Small intestine (tissue), 7 donors: ENCODE results near the gene HTN3. TPM values are rescaled to one million over a fixed set of nuclear protein-coding genes. Genes with fewer than 3 reads are reported as not detected.
"Not testable (repeated sequence)": the region's sequence is repeated elsewhere in the genome, so short reads cannot be mapped to it uniquely, and the experiment has no call there.

ENCODE experiments used
- DNase-seq, 2 donors: peaks; one replicate each; pipeline versions ENCODE4 v3.0.0 to v3.0.0-alpha.2; 2013
- FAIRE-seq: peaks from 2 replicates; lab custom pipeline; 2012; peaks lifted over from hg19 to GRCh38; lab: Jason Lieb, UNC
- H3K27ac ChIP-seq, 3 donors: one replicate each; pipeline ENCODE4 v1.5.1; 2013; ENCODE audit warnings: low read length in 2 of 3, mild to moderate bottlenecking in 2 of 3, control low read depth in 1 of 3, inconsistent platforms in 1 of 3, low read depth in 1 of 3, moderate library complexity in 1 of 3
- H3K27me3 ChIP-seq, 3 donors: one replicate each; pipeline ENCODE4 v1.6.1; 2013; ENCODE audit warnings: low read length in 3 of 3, inconsistent platforms in 1 of 3; ENCODE audit not compliant: control insufficient read depth in 3 of 3, insufficient read depth in 3 of 3
- H3K36me3 ChIP-seq, 3 donors: one replicate each; pipeline ENCODE4 v1.6.1; 2013; ENCODE audit warnings: low read length in 3 of 3, inconsistent platforms in 1 of 3, low read depth in 1 of 3, mild to moderate bottlenecking in 1 of 3, moderate library complexity in 1 of 3; ENCODE audit not compliant: control insufficient read depth in 3 of 3, insufficient read depth in 2 of 3
- H3K4me1 ChIP-seq, 3 donors: one replicate each; pipeline ENCODE4 v1.6.1; 2013; ENCODE audit warnings: low read length in 2 of 3, inconsistent platforms in 1 of 3, low read depth in 1 of 3, mild to moderate bottlenecking in 1 of 3, moderate library complexity in 1 of 3; ENCODE audit not compliant: control insufficient read depth in 3 of 3, insufficient read depth in 2 of 3
- H3K4me3 ChIP-seq, 3 donors: one replicate each; pipeline ENCODE4 v1.5.1; 2013; ENCODE audit warnings: low read length in 3 of 3, control low read depth in 1 of 3, inconsistent platforms in 1 of 3, low read depth in 1 of 3, mild to moderate bottlenecking in 1 of 3, moderate library complexity in 1 of 3
- H3K9me3 ChIP-seq, 2 donors: one replicate each; pipeline ENCODE4 v1.6.1; 2013; ENCODE audit warnings: low read depth in 1 of 2, low read length in 1 of 2; ENCODE audit not compliant: control insufficient read depth in 2 of 2, insufficient read depth in 1 of 2
- WGBS, 3 donors: extraction: QIAGEN DNeasy Blood & Tissue Kit; methylation state at CpG; one replicate each; pipeline ENCODE4 v1.1.7; 2013; 5-methylcytosine and 5-hydroxymethylcytosine counted together
- polyA plus RNA-seq, 4 donors: library from polyadenylated mRNA; stranded (reverse) in 3 of 4; unstranded in 1 of 4; fragments of 200-250 nt in 3 of 4; fragments of 120-200 nt in 1 of 4; gene quantifications; one replicate each; pipeline versions ENCODE4 v1.2.1 to v1.2.3, GENCODE V29; 2013
- donor health status: healthy with polysubstance abuse.
- donor health status: control.
- donor health status: control.
- donor health status: Bipolar disorder and iron deficiency.
- donor health status: healthy.

Gene HTN3
- polyA plus RNA-seq, 4 donors: not detected

DNA sequence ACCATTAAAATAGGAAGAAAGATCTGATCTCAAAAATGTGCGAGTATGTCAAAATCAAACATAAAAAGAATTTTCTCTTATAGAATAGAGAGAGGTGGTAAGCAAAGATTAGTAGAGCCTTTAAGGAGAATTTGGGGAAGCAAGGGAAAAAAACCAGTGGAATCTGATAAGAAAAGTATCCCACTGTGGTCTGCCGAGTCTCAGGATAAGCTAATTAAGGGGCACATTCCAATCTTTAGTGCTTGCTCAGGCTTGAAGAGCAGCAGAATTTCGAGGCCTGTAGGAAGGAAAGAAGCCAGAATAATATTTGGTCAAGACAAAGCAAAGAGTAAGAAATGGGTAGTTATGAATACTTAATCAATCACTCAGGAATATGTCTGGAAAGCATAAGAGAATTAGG, 19.5 kb upstream of the HTN3 start:
- no peak overlapping the region for H3K27ac ChIP-seq
- H3K9me3 ChIP-seq: no peaks in the 10 kb centered on the region
- DNase-seq: no peak
- no peaks in the 10 kb centered on the region for H3K4me1 ChIP-seq
- no peaks in the 10 kb centered on the region for H3K36me3 ChIP-seq
- FAIRE-seq: no peak
- no peak overlapping the region for H3K4me3 ChIP-seq
- H3K27me3 ChIP-seq: no peaks in the 10 kb centered on the region
- 57 to 74% (median 65%) methylated on average over 3 of the region's 3 CpGs for WGBS, 3 donors

- 71 to 89% (median 82%) methylated on average over 5 to 10 of the region's 10 CpGs for WGBS, 3 donors
- FAIRE-seq: not testable (repeated sequence)
These were observed 9.3 kb upstream of the HTN3 start for GRCh38 chr4:70019006-70019405.

DNA sequence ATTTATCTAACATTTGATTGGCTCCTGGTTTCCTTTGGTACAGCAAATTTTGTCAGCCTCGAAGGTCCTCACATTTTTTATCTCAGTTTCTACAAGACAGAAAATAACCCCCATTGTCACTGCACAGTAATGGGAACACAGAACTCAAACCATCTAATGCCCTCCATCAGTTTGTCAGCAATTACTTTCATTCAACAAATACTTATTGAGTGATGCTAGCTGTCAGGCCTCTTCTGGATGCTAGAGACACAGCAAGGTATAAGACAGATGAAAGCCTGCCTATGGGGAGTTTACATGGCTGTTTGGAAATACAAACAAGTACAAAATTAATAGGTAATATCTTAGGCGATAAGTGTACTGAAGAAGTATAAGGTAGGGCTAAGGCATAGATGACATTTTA, 5.0 kb upstream of the HTN3 start:
- H3K4me3 ChIP-seq: no peak overlapping the region
- no peak for FAIRE-seq

More at GRCh38 chr4:70019006-70019405, 9.3 kb upstream of the HTN3 start:
- not testable (repeated sequence) for H3K27ac ChIP-seq, H3K9me3 ChIP-seq, DNase-seq, H3K4me1 ChIP-seq, H3K4me3 ChIP-seq, H3K27me3 ChIP-seq, H3K36me3 ChIP-seq

GRCh38 chr4:70027011-70027410, 1.2 kb upstream of the HTN3 start:
- Histone ChIP-seq H3K36me3 (no peaks in the 10 kb centered on the region), H3K9me3 (no peaks in the 10 kb centered on the region), H3K4me3 (no peak overlapping the region), H3K27ac (no peak overlapping the region), H3K27me3 (no peaks in the 10 kb centered on the region), H3K4me1 (no peaks in the 10 kb centered on the region)
- DNase-seq (no peak), FAIRE-seq (no peak)
- 86 to 88% (median 87%) methylated on average over 5 of the region's 5 CpGs for WGBS, 3 donors

More for the DNA sequence above, 5.0 kb upstream of the HTN3 start:
- H3K9me3 ChIP-seq: no peaks in the 10 kb centered on the region
- H3K36me3 ChIP-seq: no peaks in the 10 kb centered on the region
- DNase-seq: no peak
- H3K27ac ChIP-seq: no peak overlapping the region
- H3K4me1 ChIP-seq: no peaks in the 10 kb centered on the region
- H3K27me3 ChIP-seq: no peaks in the 10 kb centered on the region
- 78 to 85% (median 81%) methylated on average over 2 of the region's 2 CpGs for WGBS, 3 donors

DNA sequence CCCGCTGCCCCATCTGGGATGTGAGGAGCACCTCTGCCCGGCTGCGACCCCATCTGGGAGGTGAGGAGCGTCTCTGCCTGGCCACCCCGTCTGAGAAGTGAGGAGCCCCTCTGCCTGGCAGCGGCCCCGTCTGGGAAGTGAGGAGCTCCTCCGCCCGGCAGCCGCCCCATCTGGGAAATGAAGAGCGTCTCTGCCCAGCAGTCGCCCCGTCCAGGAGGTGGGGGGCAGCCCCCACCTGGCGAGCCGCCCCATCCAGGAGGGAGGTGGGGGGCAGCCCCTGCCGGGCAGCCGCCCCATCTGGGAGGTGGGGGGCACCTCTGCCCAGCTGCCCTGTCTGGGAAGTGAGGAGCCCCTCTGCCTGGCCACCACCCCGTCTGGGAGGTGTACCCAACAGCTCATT, 9.3 kb downstream of the HTN3 start:
- H3K4me1 ChIP-seq, H3K27ac ChIP-seq, H3K27me3 ChIP-seq, DNase-seq, H3K36me3 ChIP-seq, H3K4me3 ChIP-seq, FAIRE-seq: not testable (repeated sequence)
- peaks cover 0 to 10% of the 10 kb centered on the region in 2 donors for H3K9me3 ChIP-seq
- WGBS, 3 donors: 87 to 92% (median 90%) methylated on average over 15 to 18 of the region's 18 CpGs

GRCh38 chr4:70039928-70040327, 11.7 kb downstream of the HTN3 start:
- H3K9me3 ChIP-seq: peaks cover 0 to 10% of the 10 kb centered on the region in 2 donors
- not testable (repeated sequence) for H3K36me3 ChIP-seq, FAIRE-seq, DNase-seq, H3K27me3 ChIP-seq, H3K4me1 ChIP-seq, H3K4me3 ChIP-seq, H3K27ac ChIP-seq

DNA sequence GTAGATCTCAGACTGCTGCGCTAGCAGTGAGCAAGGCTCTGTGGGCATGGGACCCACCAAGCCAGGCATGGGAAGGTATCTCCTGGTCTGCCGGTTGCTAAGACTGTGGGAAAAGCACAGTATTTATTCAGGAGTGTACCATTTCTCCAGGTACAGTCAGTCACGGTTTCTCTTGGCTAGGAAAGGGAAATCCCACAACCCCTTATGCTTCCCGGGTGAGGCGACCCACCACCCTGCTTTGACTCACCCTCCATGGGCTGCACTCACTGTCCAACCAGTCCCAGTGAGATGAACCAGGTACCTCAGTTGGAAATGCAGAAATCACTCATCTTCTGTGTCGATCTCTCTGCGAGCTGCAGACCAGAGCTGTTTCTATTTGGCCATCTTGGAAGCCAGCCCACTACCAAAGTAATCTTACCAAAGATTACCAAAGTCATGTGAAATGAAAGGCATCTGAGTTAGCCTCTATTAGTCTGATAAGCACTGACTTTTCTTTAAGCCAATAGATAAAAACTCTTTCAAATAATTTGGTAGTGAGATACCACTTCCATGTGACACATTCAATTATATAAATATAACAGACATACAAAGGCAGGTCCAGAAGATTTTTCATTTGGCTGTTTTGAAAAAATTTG, 13.5 kb downstream of the HTN3 start:
- no peaks in the 10 kb centered on the region for H3K27me3 ChIP-seq
- H3K27ac ChIP-seq: no peak overlapping the region
- WGBS, 3 donors: 83 to 91% (median 88%) methylated on average over 7 of the region's 7 CpGs
- no peaks in the 10 kb centered on the region for H3K4me1 ChIP-seq
- FAIRE-seq (no peak), DNase-seq (no peak)
- H3K9me3 ChIP-seq: peaks cover 0 to 10% of the 10 kb centered on the region in 2 donors
- no peak overlapping the region for H3K4me3 ChIP-seq
- no peaks in the 10 kb centered on the region for H3K36me3 ChIP-seq

DNA sequence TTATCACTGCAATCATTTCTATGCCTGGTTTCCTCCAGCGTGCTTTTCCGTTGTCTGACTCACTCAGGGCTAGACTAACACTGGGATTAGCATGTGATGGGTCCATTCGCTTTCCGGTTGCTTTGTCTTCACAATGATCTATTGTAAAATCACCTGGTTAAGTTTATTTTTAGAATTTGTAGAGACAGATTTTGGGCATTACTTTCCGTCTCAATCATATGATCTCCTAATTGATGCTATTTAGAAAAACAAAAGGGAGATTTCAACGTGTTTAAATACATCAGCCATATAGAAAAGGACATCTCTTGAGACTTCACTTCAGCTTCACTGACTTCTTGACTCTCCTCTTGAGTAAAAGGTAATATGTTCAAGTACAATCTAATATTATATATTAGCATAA, 21.9 kb downstream of the HTN3 start, which contains the start of gene HTN1:
TSS of gene HTN1 (plus strand) at position 301 of the 400 bp plus-strand sequence. CDS start 2,639 bp downstream, outside the sequence.
- H3K4me1 ChIP-seq, H3K27me3 ChIP-seq, H3K27ac ChIP-seq, FAIRE-seq, DNase-seq, H3K4me3 ChIP-seq, H3K9me3 ChIP-seq, H3K36me3 ChIP-seq: not testable (repeated sequence)
- WGBS, 3 donors: 78 to 86% (median 84%) methylated on average over 4 to 6 of the region's 6 CpGs

DNA sequence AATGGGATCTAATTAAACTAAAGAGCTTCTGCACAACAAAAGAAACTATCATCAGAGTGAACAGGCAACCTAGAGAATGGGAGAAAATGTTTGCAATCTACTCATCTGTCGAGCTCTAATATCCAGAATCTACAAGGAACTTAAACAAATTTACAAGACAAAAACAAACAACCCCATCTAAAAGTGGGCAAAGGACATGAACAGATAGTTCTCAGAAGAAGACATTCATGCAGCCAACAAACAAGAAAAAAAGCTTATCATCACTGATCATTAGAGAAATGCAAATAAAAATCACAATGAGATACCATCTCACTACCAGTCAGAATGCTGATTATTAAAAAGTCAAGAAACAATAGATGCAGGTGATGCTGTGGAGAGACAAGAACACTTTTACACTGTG, 28.3 kb downstream of the HTN3 start:
- H3K9me3 ChIP-seq, H3K4me3 ChIP-seq, H3K27me3 ChIP-seq, FAIRE-seq, H3K4me1 ChIP-seq, DNase-seq, H3K27ac ChIP-seq, H3K36me3 ChIP-seq: not testable (repeated sequence)
- WGBS, 3 donors: 42 to 73% (median 54%) methylated on average over 1 of the region's 1 CpG
